HG03159 (cell line): ENCODE results near the gene LGI4.
"Not testable (repeated sequence)": the region's sequence is repeated elsewhere in the genome, so short reads cannot be mapped to it uniquely, and the experiment has no call there.

Experiments used
- ATAC-seq: cut with Tn5 transposase; IDR thresholded peaks from one replicate; pipeline ENCODE4 v1.9.1; 2021; ENCODE audit warnings: mild to moderate bottlenecking, moderate library complexity; ENCODE audit not compliant: unreplicated experiment

Gene LGI4

DNA sequence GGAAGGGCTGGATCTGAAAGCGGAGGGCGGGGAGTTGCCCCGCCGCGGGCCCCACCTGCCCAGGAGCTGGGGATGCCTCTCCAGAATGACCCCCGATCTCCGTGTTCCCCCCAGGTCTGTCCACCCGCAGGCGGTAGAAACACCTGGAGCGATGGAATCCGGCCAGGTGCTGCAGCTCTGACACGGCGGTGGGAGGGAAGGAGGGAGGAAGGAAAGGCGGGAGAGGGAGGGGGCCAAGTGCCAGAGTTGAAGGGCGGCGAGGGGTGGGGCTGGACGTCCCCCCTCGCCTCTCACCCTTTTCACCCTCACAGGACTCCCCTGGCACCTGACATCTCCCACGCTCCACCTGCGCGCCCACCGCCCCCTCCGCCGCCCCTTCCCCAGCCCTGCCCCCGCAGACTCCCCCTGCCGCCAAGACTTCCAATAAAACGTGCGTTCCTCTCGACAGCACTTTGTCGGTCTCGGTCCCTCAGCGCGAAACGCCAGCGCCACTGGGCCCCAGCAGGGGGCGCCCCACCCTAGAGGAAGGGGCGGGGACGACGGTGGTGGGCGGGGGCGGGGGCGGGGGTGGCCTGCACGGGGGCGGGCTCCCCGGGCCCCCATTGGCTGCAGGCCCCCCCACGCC, 7.9 kb upstream of the LGI4 start:
- no peak for ATAC-seq

DNA sequence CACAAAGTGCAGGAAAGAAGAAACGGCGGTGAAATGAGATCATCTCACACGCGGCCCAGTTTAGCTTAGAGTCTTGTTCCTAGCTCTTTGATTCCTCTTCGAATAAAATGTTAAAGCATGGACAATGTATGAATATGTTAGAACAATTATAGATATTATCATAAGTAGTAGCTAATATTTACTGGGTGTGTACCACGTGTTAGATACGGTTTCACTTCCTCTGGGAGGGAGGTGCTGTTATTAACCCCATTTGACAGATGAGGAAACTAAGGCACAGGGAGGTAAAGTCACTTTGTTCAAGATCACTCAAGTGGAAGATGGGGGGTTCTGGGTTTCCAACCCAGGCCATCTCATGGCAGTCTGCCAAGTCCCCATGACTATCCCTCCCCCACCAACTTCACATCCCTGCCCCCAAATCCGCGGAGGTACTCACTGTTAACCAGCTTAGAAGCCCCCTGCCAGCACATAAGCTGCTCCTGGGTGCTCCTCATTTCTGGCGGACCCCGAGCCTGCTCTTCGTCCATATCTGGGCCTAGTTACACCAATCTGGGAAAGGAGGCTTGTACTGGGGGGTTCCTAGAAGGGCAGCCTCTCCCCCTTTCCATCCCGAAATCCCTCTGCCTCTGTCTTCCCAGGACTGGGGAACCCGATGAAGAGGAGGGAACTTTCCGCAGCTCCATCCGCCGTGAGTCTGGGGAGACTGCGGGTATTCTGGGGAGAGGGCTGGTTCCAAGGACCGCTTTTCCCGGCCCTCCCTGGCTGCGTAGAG, 7.2 kb upstream of the LGI4 start:
- peak; percentile 13 for ATAC-seq

- ATAC-seq = peak; percentile 64
Observed at GRCh38 chr19:35140962-35141836, 6.3 kb upstream of the LGI4 start.

DNA sequence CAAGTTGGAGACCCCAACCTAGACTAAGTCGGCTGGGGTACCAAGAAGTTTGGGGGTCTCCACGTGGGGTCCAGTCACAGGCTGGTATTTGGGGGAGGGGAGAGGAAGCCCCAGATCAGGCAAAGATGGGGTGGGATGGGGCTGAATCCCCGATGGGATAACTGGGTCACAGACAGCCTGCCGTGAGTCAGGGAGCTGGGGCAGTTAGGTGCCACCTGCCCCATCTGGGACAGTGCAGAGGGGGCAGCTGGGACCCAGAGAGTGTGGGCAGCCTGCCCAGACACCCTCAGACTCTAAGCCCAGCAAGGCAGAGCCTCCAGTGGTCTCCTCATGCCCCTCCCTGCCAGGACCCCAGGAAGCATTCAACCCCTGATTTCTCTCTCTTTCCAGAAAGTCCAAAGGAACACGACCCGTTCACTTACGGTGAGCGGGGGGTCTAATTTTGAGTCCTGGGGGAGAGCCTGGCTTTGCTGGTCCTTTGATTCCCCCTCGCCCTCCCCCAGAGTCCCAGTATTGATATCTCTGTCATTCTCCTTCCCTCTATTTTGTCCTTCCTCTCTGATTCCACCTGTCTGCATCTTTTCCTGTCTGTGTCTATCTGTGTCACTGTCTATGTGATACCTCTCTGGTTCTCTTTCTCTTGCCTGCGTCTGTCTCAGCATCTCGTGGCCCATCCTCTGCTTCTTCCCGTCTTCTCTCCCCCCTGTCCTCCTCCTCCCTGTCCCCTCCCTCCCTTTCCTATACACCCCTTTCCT, 5.5 kb upstream of the LGI4 start:
- ATAC-seq = no peak

- ATAC-seq = no peak
Observed at GRCh38 chr19:35138305-35138892, 3.5 kb upstream of the LGI4 start, which contains the start of gene FXYD1. TSS of gene FXYD1 (plus strand) at chr19:35138824. CDS start at chr19:35140080, 1,256 bp downstream.

DNA sequence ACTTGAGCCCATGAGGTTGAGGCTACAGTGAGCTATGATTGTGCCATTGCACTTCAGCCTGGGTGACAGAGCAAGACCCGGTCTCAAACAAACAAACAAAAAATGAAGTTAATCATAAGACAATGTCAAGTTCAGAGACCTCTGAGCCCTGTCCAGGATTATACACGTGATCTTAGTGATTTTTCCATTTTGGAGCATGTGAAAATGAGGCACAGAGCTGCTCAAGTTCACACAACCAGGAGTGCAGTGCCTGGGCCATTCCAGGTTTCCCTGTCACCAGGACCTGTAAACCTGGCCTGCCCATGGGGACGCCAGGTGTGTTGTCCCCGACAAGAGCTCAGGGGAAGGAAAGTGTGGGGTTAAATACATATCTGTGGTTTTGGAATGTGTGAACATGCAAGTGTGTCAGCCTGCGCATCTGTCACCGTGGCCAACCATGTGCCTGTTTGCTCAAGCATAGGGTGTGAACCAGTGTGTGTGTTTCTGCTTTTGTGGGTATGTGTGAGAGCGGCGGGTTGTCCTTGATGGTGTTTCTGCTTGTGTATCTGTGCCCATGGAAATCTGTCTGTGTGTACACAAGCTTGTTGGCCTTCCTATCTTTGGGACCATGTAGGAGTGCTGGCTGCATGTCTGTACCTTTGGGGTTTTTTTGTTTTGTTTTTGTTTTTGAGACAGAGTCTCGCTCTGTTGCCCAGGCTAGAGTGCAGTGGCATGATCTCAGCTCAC, 2.3 kb upstream of the LGI4 start:
- ATAC-seq = no peak

DNA sequence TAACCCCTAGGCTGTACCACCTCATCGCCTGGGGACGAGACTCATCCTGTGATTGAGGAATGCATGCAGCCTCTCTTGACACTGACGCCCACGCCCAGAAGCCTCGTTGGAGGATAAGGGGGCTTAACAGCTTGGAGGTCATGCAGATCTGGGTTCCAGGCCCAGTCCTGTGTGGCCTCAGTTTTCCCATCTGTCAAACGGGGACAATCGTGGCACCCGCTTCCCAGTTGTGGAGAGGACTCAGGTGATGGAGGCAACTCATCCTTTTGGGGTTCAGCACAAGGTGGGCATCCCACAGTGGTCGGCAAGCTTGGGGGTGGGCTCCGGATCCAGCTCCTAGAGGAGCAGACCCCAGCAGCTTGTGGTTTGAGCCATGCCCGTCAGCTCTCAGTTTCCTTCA, 1.4 kb upstream of the LGI4 start:
- no peak for ATAC-seq

GRCh38 chr19:35135389-35135909, 590 bp upstream of the LGI4 start:
- ATAC-seq = no peak

DNA sequence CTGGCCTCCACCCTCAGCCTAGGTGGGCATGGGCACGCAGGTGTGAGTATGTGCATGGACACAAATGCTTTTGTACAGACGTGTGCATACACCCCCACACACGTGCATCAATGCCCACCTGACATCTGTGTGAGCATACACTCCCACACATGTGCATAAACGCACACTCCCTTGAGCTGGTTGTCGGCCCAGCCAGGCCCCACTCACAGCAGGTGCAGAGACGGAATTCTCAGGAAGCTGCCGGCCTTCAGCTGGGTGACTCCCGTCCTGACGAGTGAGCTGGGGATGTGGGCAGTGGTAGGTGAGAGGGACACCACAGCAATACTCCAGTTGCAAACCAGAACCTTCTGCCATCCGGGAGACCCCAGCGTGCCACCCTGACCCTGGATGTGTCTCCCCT, 1.0 kb downstream of the LGI4 start:
- ATAC-seq = no peak

DNA sequence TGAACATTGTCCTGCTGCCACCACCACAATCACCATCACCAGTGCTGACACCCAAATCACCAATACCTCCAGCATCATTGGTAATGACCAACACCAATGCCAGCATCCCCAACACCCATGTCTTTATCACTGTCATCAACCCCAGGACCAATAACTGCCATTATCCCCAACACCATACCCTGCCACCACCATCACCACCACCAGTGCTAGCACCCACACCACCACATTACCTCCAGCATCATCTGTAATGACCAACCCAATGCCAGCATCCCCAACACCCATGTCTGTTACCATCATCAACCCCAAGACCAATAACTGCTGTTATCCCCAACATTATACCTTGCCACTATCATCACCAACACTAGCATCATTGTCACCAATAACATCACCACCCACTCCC, 2.6 kb downstream of the LGI4 start:
- no peak for ATAC-seq

DNA sequence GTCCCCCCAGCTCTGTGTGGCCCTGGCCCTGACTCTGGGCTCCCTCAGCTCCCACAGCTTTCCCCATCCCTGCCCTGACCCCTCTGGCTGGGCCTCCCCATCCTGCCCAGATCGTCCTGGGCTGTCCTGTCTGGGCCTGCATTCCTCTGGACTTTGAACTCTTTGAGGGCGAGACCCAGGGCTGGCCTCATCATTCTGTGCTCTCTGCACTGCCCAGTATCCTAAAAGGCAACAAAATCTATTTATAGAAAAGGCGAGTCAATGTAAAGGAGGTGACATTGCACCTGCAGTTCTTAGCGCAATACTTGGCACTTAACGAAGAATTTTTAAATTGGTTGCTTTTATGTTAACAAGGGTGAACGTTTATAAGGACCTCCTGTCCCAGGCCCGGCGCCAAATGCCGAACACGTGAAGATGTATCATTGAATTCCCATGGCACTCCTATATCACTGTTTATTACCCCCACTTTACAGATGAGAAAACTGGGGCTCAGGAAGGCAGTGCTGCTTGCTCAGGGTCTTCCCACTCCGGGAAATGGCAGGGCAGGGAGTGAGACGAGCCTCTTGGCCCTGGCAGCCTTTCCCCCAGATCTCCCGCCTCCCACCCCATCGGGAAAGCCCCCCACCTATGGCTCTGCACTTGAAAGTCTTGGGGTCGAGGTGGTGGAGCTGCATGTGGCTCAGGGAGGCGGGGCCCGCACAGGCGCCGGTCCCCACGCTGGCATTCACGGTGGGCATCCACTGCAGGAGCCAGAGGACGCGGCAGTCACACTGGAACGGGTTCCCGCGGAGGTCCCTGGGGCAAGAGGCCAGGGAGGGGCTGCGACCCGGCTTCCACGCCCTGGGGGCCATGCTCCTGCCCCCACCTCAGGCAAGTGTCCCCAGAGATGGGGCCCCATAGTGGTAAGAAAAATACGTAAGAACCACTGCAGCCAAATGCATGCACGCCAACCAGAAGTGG, 3.8 kb downstream of the LGI4 start:
- no peak for ATAC-seq

DNA sequence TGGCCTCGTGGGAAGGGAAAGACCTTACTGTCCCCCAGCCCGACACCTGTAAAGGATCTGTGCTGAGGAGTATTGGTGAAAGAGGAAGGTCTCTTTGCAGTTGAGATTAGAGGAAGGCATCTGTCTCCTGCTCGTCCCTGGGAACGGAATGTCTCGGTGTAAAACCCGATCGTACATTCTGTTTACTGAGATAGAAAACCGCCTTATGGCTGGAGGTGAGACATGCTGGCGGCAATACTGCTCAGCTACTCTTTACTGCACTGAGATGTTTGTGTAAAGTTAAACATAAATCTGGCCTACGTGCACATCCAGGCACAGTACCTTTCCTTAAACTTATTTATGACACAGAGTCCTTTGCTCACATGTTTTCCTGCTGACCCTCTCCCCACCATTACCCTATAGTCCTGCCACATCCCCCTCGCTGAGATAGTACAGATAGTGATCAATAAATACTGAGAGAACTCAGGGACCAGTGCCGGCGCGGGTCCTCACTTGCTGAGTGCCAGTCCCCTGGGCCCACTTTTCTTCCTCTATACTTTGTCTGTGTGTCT, 5.1 kb downstream of the LGI4 start:
- not testable (repeated sequence) for ATAC-seq

DNA sequence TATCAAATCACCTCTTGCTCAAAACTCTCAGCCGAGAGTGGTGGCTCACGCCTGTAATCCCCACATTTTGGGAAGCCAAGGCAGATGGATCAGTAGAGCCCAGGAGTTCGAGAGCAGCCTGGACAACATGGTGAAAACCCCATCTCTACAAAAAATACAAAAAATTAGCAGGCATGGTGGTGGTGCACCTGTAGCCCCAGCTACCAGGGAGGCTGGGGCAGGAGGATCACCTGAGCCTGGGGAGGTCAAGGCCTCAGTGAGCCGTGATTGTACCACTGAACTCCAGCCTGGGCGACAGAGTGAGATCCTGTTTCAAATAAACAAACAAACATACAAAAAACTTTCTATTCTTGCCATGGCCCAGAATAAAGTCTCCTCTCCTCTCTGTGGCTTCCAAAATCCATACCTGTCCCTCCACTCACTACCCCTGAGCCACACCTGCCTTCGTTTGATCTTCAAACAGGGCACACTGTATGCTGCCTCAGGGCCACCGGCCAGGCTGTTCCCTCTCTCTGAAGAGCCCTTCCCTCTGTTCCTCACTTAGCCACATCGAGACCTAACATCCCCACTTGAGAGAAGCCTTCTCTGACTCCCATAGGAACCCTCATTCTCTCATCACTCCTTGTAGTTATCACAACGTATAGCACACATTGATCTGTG, 6.3 kb downstream of the LGI4 start:
- no peak for ATAC-seq

DNA sequence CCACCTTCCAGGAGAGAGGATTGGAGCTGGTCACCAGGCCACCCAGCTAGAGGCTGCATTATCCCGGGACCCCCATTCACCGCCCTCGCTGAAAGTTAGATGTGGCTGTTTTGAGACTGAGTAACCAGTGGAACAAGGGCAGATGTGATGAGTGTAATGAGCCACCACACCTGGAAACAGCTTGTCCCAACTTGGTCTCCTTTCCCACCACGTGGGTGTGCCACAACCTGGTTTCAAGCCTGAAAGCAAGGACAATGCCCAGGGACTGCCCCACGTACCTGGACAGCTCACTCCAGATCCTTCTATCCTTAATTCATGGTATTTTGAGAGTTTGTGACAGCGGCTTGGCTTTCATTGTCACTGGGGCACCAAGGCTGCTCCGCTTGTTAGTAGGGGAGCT, 7.0 kb downstream of the LGI4 start:
- no peak for ATAC-seq

DNA sequence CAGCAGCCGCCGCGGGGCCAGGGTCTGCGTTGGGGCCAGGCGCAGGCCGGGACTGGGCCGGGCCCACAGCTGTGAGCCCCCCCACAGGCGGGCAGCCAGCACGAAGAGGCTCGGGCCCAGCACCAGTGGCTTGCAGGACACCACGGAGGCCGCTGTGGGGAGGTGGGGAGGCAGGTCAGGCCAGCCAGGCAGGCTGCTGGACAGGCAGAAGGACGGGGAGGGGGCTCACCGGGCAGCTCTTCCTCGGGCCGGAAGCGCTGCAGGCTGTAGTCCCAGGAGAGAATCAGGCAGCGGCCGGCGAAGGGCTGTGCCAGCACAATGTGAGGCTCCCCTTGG, 8.3 kb downstream of the LGI4 start:
- no peak for ATAC-seq

GRCh38 chr19:35125749-35126623, 8.9 kb downstream of the LGI4 start:
- no peak for ATAC-seq

- no peak for ATAC-seq
Observed at GRCh38 chr19:35125270-35125717, 9.6 kb downstream of the LGI4 start.
